ENCODE data around the gene ADGRF5. TPM values are rescaled to one million over a fixed set of nuclear protein-coding genes. Genes with fewer than 3 reads are reported as not detected.

Gene ADGRF5, protein sequence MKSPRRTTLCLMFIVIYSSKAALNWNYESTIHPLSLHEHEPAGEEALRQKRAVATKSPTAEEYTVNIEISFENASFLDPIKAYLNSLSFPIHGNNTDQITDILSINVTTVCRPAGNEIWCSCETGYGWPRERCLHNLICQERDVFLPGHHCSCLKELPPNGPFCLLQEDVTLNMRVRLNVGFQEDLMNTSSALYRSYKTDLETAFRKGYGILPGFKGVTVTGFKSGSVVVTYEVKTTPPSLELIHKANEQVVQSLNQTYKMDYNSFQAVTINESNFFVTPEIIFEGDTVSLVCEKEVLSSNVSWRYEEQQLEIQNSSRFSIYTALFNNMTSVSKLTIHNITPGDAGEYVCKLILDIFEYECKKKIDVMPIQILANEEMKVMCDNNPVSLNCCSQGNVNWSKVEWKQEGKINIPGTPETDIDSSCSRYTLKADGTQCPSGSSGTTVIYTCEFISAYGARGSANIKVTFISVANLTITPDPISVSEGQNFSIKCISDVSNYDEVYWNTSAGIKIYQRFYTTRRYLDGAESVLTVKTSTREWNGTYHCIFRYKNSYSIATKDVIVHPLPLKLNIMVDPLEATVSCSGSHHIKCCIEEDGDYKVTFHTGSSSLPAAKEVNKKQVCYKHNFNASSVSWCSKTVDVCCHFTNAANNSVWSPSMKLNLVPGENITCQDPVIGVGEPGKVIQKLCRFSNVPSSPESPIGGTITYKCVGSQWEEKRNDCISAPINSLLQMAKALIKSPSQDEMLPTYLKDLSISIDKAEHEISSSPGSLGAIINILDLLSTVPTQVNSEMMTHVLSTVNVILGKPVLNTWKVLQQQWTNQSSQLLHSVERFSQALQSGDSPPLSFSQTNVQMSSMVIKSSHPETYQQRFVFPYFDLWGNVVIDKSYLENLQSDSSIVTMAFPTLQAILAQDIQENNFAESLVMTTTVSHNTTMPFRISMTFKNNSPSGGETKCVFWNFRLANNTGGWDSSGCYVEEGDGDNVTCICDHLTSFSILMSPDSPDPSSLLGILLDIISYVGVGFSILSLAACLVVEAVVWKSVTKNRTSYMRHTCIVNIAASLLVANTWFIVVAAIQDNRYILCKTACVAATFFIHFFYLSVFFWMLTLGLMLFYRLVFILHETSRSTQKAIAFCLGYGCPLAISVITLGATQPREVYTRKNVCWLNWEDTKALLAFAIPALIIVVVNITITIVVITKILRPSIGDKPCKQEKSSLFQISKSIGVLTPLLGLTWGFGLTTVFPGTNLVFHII (N-terminal part only)
- total RNA-seq, result 10 to 100 TPM; 37.4 to 56.9 TPM
- long read RNA-seq, full-length matches to known transcripts, result 3 of 39 reads
- long read RNA-seq, partial matches to known transcripts, result 26 of 39 reads
- long read RNA-seq, other reads (novel, unspliced or antisense), result 10 of 39 reads

DNA sequence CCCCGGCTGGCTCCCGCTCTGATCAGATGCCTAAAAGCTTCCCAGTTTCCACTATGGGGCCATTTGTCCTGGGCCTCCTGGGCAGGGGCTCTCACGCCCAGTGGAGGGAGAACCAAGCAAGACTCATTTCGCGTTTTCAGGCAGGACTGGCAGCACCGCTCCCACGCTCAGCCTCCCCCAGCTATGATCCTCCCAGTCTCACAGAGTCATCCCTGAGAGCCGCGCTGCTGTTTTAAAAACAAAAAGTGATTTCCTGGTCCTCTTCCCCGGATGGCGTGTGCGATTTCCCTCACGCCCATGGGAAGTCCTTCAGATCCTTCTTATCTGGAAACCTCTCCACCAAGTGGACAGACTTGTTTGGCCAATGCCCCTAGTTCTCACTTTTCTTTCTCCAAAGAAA lies at the start of gene ADGRF5:
Gene ADGRF5 (minus strand): TSS at position 208 of the 400 bp plus-strand sequence. CDS start 15,176 bp downstream, outside the sequence.
- ATAC-seq (peak; percentile 6 to 60), DNase-seq (peak; percentile 66)
- intact Hi-C loops (cut with DNase I), result no loop called here

- no peak for ATAC-seq
- DNase-seq, result no peak
- intact Hi-C loops (cut with DNase I), result no loop called here
These were observed 47.5 kb upstream of the ADGRF5 start for GRCh38 chr6:46969206-46969605.

- intact Hi-C loops (cut with DNase I), result no loop called here
- ATAC-seq (no peak), DNase-seq (no peak)
These were observed 46.1 kb upstream of the ADGRF5 start for GRCh38 chr6:46967826-46968349.

- ATAC-seq (peak; percentile 23 to 84), DNase-seq (peak; percentile 34)
- intact Hi-C loops (cut with DNase I), result no loop called here
These were observed 43.2 kb upstream of the ADGRF5 start for GRCh38 chr6:46964716-46965519.

DNA sequence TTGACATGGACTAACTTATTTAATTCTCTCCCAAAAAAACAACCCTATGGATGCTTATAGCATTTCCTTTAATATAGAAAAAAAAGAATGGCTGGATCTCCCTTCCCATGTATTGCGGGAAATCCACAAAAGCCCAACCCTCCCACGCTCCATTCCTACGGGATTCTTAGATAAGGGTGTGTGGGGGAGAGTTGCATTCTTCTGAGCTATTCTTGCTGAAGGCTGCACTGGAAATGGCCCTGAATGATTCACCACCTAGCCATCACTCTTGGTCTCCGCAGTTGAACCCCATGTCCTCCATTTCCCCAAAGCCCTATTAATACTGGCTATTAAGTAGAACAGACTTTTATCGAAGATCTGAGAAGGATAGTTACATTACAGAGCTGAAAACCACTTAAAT lies 41.9 kb upstream of the ADGRF5 start:
- peak; percentile 31 for DNase-seq
- intact Hi-C loops (cut with DNase I), result no loop called here
- peak; percentile 71 to 90 for ATAC-seq

- intact Hi-C loops (cut with DNase I), result no loop called here
These were observed 41.3 kb upstream of the ADGRF5 start for GRCh38 chr6:46963039-46963438.

DNA sequence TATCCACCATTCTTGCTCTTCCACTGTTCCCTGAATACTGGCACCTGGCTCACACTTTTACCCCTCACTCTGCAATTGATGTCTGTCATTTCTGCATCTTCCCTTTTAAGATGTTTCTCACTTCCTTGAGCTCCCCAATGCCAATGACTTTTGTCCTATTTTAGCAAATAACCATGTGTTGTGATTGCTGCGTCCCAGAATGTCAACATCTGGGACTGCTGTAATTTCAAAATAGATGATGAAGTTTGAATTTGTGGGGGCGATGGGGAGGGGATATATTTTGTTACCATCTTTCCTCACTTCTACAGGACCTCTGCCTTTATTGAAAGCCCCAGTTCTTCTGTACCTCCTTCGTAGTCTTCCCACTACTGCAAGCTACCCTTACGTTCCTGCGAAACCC lies 40.0 kb upstream of the ADGRF5 start:
- DNase-seq (no peak), ATAC-seq (no peak)
- intact Hi-C loops (cut with DNase I), result no loop called here

More at GRCh38 chr6:46963039-46963438, 41.3 kb upstream of the ADGRF5 start:
- DNase-seq (no peak), ATAC-seq (no peak)

GRCh38 chr6:46961232-46961631 lies 39.5 kb upstream of the ADGRF5 start:
- ATAC-seq (no peak), DNase-seq (no peak)
- intact Hi-C loops (cut with DNase I), result no loop called here

DNA sequence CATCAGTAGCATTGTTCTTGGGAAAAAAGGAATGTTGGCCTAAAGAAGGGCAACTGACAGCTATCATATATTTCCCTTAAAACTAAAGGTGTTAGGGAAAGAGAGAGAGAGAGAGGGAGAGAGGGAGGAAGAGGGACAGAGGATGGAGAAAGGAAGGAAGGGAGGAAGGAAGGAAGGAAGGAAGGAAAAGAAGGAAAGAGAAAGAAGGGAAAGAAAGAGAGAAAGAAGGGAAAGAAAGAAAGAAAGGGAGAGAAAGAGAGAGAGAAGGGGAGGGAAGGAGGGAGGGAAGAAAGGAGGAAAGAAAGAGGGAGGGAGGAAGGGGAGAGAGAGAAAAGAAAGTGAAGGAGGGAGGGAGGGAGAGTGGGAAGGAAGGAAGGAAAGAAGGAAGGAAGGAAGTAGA lies 37.7 kb upstream of the ADGRF5 start:
- ATAC-seq (no peak), DNase-seq (no peak)
- intact Hi-C loops (cut with DNase I), result no loop called here

GRCh38 chr6:46956409-46956808 lies 34.7 kb upstream of the ADGRF5 start:
- ATAC-seq (no peak), DNase-seq (no peak)
- intact Hi-C loops (cut with DNase I), result no loop called here

DNA sequence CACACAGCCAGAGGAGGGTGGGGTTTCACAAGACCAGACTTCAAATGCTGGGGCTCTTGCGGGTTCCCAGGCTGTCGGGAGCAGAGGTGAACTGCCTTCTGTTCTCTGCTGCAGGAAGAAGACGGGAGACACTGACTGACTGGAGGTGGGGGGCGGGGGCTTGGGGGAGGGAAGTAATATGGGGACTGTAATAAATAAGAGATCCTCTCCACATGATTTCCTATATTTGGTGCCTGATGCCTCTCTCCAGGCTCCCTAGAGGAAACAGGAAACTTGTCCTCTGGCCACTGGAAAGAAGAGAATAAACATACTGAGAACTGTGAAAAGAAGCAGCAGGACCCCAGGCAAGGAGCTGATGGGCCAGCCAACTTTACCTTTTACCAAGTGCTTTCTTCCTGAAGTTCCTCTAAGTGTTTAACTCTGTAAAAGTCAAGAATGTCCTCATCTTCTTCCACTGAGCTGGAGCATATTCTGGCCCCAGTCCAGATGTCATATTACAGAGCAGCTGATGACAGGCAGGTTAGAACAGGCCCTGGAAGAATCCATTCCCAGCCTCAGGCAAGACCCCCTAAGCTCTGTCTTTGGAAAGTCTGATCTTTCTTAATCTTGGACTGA lies 33.2 kb upstream of the ADGRF5 start:
- DNase-seq (no peak), ATAC-seq (no peak)
- intact Hi-C loops (cut with DNase I), result no loop called here

- ATAC-seq (no peak), DNase-seq (no peak)
- intact Hi-C loops (cut with DNase I), result no loop called here
These were observed 32.2 kb upstream of the ADGRF5 start for GRCh38 chr6:46953921-46954320.

DNA sequence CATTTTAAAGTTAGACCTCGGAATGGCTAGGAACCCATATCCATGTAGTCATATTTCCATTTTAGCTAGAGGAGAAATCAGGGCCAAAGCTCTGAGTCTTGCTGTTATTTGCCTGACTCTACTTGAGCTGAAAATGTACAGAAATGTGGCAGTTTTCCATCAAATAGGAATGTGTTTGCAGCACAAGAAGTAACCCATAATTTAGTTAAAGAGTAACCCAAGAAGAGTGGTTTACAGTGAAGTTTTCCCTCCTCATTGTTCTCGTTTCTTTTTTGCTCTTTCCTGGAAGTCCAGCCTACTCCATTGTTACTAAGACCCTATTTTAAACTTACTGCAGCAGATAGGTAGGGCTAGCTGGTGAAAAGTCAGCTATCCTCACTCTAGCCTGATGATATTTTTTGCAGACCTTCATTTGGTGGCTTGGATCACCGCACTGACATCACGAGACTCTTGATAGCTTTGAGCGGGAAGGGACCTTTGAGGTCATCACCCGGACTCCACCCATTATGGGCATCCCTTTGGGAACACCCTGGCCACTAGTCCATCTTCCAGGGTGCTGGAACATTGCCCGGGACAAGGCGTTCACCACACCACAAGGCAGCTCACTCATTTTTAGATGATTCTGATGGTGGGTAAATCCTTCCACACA lies 28.0 kb upstream of the ADGRF5 start:
- DNase-seq, result peak; percentile 82
- intact Hi-C loops (cut with DNase I), result no loop called here
- ATAC-seq, result peak; percentile 59 to 71

DNA sequence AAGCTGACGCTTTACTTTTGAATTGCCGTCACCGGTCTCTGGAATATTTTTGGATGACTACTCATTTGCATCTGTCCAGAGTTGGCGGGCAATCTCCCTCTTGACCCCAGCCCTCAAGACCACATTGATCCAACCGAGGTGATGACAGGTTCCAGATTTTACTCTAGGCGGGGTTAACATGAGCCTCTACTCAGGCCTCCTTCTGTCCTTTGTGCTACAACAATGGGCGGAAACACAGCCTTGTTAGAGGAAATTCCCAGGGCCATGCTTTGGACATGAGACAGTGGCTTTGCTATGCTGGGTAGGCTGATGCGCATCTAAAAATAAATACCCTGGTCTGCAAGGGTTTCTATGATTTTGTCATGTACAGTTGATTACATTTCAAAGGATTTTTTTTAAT lies 27.0 kb upstream of the ADGRF5 start:
- peak; percentile 51 for DNase-seq
- intact Hi-C loops (cut with DNase I), result no loop called here
- peak; percentile 81 to 83 for ATAC-seq

DNA sequence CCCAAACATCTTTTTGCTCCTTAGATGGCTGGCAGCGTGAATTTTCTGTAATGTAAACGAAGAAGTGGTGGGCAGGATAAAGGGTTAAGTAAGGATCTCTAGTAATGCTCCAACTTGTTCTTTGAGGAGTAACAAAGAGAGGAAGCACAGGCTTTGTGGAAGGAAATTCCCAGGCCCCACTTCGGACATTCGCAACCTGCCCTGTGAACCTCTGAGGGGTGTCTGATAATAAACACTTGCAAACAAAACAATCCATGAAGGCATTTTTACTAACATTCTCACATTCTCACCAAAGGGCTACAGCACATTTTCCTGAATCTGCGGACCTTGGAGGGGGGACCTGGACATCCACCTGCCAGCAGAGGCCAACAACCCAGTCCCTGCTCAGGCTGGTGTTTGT lies 25.8 kb upstream of the ADGRF5 start:
- intact Hi-C loops (cut with DNase I), result no loop called here
- DNase-seq, result peak; percentile 35
- ATAC-seq, result no peak

- intact Hi-C loops (cut with DNase I), result no loop called here
- DNase-seq (no peak), ATAC-seq (no peak)
These were observed 18.9 kb upstream of the ADGRF5 start for GRCh38 chr6:46940433-46941226.

DNA sequence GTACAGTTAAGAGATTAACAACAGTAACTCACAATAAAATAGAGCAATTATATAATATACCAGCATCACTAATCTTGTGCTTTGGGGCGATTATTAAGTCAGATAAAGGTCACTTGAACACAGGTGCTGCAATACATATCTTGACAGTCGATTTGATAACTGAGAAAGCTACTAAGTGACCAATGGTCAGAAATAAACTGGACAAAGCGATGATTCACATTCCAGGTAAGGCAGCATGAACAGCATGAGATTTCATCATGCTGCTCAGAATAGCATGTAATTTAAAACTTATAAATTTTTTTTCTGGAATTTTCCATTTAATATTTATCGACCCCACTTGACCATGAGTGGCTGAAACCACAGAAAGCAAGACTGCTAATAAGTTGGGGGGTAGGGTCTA lies 15.9 kb upstream of the ADGRF5 start:
- intact Hi-C loops (cut with DNase I), result no loop called here
- DNase-seq (no peak), ATAC-seq (no peak)

All from left cardiac atrium (tissue), 4 donors.